NCI-H1048 (cell line): ENCODE data around the gene GNRHR.
"Not testable (repeated sequence)": the region's sequence is repeated elsewhere in the genome, so short reads cannot be mapped to it uniquely, and the experiment has no call there.

Experiments
- DNase-seq: peaks from one replicate; lab custom pipeline; 2025; lab: John Stamatoyannopoulos, UW

GNRHR gene

DNA sequence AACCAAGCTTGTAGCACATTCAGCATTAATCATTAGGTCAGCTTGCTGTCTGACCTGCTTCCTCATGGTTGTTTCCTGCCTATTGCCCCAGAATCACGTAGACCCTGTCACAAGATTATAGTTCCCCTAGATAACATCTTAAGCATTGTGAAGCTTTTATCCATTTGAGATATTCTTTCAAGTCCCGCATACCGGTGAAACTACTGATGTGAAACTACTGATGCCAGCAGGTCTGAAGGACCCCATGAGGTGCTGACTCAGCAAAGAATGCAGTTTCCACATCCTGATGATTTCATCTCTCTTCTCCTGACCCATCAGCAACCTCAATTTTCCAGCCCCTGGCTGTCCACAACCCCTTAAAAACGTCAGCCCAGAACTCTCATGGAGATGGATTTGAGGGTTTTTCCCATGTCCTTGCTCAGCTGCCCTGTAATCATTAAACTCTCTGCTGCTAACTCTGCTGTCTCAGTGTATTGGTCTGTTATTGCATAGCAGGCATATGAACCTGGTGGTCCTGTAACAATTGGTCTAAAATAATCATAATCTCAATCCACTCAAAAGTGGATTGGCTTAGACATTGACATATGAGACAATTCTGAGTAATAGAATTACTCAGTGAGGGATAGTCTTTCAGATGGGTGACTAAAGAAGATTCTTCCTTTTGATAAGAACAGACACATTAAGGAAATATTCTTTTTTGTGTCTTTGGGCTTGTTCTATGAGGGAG lies 26.9 kb downstream of the GNRHR start:
- DNase-seq = no peak

DNA sequence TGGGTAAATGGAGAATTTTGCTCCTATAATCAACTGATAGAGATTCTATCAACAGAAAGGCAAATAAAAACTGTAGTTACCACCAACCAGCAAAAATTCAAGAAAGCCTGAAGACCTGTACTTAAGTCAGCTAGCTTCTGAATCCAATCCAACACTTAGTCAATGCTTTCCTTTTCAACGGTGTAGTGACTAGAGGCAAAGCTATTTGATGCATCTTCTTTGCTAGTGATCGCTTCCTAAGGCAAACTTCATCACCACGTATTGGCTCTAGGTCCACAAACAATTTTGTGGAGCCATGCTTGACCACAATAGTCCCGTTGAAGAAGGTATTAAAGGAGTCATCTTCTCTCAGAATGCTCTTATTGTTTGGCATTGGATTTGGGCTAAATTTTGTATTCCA lies 28.2 kb downstream of the GNRHR start:
- no peak for DNase-seq

DNA sequence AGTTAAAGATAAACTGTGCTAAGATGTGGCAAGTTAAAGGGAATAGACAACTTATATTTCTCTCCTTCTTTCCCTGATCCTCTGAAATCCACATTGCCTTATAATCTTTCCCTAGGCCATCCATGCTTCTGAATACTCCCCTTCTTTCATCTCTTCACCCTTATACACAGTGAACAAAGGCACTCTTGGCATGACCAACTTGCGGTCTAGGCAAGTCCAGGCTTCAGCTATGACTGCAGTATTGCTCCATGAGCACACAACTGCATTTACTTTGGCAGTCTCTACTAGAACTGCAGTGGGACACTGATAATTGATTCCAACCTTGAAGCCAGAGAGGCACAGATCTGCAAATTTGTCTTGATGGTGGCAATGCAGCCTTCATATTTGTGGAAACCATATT lies 29.1 kb downstream of the GNRHR start:
- DNase-seq = no peak

DNA sequence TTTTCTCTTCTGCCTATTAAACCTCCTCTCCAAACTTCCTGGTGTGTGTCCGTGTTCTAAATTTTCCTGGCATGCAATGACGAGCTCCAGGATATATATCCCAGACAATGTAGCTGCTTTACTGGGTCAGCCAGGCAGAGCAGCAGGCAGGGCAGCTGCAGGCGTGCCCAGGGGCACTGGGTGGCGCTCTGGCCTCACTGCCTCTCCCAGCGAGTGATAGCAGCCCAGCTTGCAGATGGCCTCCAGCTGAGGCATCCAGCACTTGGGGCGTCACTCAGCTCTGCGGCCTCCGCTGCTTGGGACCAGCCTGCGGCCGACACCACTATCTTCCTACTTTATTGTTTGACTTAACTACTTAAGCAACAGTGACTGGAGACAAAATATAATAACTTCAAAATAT lies 30.2 kb downstream of the GNRHR start:
- no peak for DNase-seq

DNA sequence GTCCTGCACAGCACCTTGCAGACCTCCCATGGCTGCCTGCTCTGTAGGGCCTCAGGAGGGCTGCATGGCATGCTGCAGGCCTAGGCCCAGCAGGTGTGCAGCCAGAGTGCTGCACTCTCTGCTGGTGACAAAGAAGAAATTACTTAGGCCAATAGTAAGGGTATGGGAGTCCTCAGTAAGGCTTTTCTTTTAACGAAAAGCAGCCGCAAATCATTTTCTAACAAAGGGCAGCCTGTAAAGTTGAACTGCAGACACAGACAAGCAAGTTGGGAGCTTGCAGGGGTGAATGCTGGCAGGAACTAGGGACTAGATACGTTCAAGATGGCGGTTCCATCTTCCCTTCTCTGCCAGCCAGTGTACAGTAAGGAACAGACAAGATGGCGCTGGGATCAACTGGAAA lies 30.8 kb downstream of the GNRHR start:
- no peak for DNase-seq

DNA sequence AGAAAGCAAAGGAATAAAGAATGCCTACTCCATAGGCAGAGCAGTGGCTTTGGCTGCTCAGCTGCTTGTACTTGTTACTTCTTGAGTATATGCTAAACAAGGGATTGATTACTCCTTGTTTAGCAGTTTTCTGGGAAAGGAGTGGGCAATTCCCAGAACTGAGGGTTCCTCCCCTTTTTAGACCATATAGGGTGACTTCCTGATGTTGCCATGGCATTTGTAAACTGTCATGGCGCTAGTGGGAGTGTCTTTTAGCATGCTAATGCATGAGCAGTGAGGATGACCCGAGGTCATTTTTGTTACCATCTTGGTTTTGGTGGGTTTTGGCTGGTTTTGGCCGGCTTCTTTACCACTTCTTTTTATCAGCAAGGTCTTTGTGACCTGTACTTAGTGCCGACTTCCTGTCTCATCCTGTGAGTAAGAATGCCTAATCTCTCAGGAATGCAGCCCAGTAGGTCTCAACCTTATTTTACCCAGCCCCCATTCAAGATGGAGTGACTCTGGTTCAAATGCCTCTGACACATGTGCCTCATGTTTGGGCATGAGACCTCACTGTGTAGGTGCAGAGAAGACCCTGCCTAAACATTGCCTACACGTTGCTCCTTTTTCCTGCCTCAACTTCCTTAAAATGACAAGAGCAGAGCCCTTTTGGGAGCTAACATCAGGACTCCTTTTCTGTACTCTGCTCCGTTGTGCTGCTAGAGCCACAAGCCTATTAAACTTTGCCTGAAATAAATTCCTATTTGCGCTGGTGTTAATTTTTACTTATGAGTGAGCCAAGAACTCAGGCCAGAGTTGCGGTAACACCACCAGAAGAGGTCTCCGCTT lies 32.2 kb downstream of the GNRHR start:
- no peak for DNase-seq

DNA sequence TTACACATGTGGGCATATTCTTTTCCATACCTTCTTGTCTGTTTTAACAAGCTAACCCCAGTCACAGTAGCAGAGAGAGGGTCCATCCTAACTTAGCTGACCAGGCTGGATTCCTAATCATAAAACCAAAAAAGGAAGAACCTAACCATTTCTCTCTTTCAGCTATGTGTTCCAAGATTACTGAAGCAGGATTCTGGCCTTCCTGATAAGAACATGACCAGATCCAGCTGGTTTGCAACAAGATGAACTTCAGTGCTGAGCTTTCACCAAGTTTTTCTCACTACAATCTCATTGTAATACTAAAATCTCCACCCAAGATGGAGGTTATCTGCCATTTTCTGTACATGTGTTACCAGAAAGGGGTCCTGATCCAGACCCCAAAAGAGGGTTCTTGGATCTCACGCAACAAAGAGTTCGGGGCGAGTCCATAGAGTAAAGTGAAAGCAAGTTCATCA lies 32.8 kb downstream of the GNRHR start:
- DNase-seq = no peak

DNA sequence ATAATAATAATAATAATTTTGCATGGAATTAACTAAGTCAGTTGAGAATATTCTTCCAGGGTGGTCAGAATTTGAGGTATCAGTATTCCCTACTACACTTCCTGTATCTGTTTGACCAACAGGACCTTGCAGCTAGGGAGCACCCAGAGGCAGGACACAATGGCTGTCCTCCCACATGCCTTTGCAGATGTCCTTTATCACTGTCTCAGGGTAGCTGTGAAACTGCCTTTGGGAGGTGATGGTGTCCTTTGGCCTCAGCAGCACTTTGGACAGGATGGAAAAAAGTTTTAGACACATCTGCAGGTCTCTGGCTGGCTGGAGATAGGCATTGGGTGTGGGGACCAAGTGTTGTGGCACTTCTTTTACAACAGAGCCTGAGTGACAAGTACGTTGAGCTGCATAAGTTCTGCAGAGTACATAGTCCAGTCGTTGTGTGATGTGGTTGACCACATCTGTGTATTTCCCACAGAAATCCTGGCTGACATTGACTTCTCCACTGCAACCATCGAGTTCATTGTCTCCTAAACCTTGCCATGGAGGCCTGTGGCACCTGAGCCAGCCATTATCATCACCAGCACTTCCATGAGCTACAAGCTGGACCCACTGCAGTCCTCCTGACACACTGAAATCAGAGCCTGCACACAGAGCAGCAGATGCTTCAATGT lies 34.1 kb downstream of the GNRHR start:
- no peak for DNase-seq

DNA sequence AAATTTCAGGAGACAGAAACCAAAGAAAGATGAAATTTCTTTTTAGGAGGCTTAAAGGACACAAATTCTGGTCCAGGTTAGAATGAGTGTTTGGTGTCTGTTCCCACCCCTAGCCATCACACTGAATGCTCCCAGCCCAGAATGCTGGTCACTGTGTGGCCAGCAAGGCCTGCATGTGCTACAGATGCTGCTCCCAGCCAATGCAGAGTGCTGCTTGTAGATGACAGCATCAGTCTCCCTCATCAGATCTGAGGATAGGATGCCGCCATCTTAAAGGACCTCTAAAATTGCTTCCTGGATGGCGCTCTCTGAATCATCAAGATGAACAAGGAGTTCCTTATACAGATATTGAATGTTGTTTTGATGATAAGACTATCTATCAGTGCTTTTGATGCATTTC lies 35.3 kb downstream of the GNRHR start:
- DNase-seq = no peak

DNA sequence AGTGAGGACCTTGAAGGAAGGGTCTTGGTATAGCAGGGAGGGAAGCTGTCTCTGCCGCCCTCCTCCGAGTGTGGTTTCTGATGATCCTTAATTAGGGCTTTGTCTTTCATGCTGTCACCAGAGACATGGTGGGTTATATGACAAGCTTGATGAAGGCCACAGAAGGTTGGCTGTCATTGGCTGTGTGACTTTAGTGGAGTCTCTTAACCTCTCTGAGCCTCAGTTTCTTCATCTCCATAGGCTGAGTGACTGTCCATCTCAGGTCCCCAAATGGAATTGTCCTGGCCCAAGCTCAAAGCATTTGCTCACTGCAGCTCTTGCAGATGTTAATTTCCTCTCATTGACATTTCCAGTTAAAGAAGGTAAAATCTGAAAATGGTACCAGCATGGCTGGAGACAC lies 36.6 kb downstream of the GNRHR start:
- no peak for DNase-seq

DNA sequence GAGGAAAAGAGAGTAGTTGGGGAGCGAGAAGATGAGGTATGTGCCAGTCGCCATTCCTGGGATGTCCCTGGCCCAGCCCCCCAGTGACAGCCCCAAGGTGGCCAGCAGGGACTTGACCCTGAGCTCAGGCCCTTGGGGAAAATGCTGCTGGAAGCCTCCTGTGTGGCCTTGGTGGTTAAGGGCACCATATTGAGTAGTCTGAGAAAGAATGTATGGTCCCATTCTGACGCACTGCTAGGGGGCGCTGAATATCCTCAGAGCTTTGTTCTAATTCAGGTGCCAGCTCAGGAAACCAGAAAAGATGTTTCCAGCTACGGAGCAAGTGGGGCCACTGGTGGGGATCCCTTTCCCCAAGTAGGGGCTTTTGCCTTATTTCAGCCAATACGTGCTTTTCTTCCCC lies 39.2 kb downstream of the GNRHR start:
- DNase-seq = no peak

DNA sequence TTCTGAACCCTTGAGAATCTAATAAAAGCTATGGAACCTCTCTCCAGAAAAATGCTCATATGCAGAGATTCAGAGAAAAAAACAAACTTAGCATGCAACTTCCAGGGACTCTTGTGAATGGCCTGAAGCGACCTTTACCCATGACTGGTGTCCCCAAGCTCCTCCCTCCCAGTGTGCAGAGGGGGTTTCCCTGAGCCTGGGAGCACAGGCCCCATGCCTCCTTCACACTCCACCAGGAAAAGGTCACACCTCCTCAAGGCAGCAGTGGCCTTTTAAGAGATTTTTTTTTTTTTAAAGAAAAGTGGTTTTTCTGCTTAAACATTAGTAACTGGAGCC lies 40.0 kb downstream of the GNRHR start:
- no peak for DNase-seq

DNA sequence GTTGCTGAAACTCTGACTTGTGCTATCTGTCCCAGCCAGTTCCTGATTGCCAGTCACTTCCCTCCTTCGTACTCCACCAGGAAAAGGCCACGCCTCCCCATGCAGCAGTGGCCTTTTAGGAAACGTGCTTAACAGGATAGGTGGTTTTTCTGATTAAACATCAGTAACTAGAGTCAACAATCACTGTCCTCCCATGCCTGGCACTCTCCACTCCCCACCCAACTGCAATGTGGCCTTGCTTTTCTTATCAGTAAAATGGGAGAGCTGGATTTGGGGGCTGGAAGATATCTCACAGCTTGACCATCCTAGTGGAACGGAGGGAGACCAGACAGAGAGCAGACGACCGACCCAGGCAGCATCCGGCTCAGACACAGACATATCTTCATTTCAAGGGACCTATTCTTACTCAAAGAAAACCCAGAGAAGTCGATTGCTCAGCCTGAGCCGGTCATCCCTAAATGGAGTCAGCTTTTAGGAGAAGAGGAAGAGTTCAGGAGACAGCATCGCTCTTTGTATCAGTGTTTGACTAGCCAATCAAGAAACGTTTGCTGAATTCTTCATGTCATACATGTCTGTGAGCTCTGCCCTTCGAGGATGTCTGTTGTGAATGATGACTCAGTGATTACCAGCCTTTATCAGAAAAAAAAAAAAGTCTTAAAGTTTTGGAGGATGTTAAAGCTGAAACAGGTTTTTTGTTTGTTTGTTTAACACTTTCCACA lies 40.5 kb downstream of the GNRHR start:
- no peak for DNase-seq

DNA sequence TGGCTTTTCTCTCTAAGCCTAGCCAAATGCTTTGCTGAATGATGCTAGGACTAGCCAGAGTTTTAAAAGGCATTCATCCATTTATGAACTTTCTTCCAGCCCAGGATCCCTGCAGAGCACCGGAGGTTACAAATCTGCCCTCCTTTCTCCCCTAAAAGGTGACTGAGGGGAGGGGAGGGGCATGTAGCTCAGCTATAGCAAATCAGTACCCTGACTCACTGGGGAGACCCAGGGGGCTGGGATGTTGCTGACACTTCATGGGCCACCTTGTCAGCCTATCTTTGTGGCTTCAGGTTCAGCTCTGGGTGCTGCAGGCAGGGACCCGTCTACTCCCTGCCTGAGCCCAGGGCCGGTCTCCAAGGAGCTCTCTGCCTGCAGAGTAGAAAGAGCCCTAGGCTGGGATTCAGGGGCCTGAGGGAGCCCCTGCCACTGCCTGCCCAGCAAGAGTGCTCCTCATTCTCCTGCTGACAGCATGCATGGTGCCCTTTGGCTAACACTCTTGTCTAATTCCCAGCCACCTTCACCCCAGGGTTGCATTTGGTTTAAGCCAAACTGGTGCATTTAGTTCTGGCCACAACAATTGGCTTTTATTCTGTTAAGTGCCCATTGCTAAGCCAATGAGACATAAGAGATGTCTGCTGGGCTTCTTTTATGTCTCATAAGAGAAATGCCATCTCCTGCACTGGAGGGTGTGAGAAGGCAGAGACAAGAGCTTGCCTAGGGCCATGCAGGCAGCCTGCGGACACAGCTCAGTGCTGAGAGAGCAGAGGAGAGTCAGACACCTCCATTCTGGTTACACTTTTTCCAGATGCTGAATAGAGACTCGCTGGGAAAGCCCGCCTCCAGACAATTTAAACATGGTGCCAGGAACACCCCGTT lies 41.3 kb downstream of the GNRHR start:
- DNase-seq = no peak

DNA sequence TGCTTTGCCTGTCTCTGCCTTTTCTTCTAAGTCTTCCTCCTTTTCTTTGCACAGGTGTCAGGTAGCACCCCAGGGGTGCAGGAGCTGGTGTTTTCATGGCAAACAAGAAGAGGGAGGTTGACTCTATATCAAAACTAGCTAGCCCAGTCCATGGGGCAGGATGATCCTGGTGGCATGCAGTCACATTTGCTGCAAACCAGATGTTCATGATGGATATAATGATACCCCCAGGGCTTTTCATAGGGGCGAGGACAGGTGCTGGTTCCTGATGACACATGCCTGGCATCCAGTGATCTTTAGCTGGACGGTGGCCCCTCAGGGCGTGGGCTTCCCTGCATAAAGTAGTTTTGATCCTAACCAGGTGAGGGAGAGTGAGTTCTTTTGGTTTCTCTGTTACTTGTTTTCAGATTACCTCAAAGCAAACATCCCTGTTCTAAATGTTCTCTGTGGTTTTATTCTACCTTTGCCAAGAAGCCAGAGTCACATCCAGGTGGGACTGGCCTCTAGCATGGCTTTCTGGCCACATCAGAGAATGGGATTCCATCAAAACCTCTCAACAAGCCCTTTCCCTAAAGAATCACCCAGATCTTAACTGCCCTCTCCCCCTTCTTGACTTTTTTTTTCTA lies 42.1 kb downstream of the GNRHR start:
- DNase-seq = no peak

DNA sequence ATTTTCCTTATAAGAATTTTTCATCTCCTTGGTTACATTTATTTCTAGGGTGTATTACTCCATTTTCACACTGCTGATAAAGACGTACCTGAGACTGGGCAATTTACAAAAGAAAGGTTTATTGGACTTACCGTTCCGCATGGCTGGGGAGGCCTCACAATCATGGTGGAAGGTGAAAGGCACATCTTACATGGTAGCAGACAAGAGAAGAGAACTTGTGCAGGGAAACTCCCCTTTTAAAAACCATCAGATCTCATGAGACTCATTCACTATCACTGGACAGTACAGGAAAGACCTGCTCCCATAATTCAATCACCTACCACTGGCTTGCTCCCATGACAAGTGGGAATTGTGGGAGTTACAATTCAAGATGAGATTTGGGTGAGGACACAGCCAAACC lies 47.5 kb downstream of the GNRHR start:
- DNase-seq = not testable (repeated sequence)

DNA sequence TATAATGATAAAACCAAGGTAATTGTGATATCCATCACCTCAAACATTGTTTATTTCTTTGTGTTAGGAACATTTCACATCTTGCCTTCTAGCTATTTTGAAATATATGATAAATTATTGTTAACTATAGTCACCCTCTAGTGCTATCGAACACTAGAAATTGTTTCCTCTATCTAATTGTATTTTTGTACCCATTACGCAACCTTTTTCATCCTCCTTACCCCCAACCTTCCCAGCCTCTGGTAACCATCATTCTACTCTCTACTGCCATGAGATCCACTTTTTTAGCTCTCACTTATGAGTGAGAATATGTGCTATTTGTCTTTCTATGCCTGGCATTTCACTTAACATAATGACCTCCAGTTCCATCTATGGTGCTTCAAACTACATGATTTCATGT lies 49.3 kb downstream of the GNRHR start:
- DNase-seq = no peak

DNA sequence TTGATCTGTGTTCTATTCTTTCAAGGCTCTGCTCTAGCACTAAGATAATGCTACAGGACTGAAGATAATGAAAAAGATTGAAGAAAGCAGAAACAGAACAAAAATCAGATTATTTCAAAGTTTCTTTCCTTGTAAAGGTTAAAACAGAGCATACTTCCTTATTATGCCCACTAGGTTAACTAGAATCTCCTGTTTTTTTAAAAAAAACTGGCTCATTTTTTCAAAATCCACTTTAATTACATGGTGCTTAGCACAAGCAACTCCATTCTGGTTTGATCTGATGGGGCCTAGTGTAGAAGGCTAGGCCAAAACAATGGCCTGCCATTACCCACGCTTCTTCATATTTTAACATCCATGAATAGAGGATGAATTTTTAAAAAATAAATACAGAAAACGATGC lies 52.0 kb downstream of the GNRHR start:
- DNase-seq = no peak

DNA sequence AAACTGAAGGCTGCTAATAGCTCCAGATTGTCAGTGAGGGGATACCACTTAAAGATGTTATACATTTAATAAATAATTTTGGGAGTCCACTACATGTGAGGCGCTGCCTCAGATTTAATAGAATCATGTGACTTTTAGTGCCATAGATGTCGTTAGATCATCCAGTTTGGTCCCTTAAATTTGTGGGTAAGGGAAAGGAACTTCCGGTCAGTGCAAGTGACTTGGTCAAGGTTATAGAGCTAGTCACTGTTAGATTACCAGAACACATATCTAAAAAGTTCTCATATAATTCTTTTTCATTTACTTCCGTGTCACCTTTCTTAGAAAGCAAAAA lies 52.7 kb downstream of the GNRHR start:
- DNase-seq = no peak

DNA sequence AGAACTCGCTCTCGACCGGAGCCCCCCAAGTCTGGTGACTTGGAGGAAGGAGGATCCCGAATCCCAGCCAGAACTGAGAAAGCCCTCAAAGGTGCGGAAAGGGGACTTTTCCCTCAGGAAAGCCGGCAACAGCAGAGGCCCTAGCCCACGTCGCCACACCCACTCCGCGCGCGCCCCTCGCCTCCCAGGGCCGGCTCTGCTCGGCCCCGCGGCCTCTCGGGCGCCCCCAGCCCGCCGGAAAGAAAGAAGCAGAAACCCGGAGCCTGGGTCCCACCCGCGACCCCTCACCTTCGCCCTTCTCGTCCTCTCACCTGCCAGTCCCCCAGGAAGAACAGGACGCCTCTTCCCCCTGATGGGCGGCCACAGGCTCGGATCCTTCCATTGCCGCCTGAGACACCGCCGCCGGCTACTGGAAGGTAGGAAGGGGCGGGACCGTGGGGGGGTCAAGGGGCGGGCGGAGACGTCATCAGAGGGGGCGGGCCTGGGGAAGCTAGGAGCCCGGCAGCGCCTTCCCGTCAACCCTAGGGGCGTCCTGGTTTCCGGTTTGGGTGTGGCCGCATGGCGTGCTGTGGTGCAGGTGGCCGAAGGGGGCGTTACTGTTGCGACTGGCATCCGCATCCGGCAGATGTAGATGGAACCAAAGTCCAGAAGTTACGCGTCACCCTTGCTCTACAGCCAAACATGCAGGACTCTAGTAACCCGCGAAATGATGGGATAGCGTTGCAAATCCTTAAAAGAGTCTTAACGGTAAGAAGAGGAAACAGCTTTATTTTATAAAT lies 53.3 kb downstream of the GNRHR start, which contains the start of gene UBA6:
TSS of gene UBA6 (minus strand) at position 418 of the 779 bp plus-strand sequence. CDS start at position 382, 36 bp downstream.
- peak; percentile 93 for DNase-seq
